ENCODE measurements around the gene NPVF.

The NPVF gene

DNA sequence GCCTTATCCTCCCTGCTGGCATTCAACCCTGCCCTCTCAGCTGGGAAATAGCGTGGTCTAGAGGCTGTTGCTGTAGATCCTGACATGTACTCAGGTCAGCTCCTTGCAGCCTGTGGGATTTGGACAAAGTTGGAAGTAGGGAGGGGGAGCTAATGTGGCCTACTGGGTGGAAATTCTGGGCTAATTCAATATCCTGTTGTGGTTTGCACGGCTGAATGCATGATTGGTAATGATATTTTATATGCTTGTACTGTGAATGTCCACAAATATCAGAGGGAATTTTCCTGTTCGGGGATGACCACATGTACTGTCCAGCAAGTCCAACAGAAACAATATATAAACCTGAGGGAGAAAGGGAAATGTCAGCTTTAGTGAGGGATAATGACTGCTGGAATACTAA lies 22.1 kb upstream of the NPVF start:
- H3K36me3 ChIP-seq (ENCODE audit: control insufficient read depth, insufficient read depth, low read length), result no peaks in the 10 kb centered on the region
- no peak overlapping the region for H3K4me3 ChIP-seq (ENCODE audit: low read length)
- no peaks in the 10 kb centered on the region for H3K9me3 ChIP-seq (ENCODE audit: control insufficient read depth, low read length)
- H3K27me3 ChIP-seq (ENCODE audit: control insufficient read depth, insufficient read depth, low read length), result no peaks in the 10 kb centered on the region
- H3K4me1 ChIP-seq (ENCODE audit: control insufficient read depth, insufficient read depth, low read length), result no peaks in the 10 kb centered on the region
- H3K9ac ChIP-seq (ENCODE audit: low read length), result no peak overlapping the region

DNA sequence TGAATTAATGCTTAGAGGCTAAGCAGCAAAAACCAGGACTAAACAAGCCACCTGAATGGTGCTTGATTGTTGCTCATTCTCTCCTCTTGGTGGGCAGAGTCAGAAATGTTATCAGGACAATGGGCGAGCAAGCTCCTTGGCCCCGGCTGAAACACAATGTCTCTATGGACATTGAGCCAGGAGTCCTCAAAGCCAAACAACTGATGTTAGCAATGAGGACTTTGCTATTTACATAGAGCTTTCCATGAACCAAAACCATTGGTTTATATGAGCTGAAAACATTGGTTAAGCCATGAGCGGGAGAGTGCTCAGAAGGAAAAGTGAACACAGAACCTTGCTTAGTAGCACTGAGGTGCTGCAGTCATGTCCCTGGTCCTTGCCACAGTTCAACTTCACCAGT lies 21.5 kb upstream of the NPVF start:
- Histone ChIP-seq H3K4me3 (ENCODE audit: low read length) (no peak overlapping the region), H3K27me3 (ENCODE audit: control insufficient read depth, insufficient read depth, low read length) (no peaks in the 10 kb centered on the region), H3K9me3 (ENCODE audit: control insufficient read depth, low read length) (no peaks in the 10 kb centered on the region), H3K9ac (ENCODE audit: low read length) (no peak overlapping the region), H3K36me3 (ENCODE audit: control insufficient read depth, insufficient read depth, low read length) (no peaks in the 10 kb centered on the region), H3K4me1 (ENCODE audit: control insufficient read depth, insufficient read depth, low read length) (no peaks in the 10 kb centered on the region)

DNA sequence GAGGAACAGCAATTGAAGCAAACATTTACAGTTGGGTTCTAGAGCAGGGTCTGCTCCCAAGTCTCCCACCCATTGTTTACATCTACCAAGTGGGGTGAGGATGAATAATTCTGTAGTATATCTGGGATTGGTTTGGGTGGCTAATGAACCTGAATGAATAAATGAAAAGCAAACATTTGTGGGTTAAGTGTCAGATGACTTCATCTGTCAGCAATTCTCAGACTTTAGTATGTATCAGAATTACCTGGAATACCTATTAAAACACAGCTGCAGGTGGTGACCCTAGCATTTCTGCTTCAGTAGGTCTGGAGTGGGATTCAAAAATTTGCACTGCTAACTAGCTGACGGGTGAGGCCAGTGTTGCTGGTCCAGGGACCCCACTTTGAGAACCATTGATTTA lies 18.0 kb upstream of the NPVF start:
- Histone ChIP-seq H3K36me3 (ENCODE audit: control insufficient read depth, insufficient read depth, low read length) (no peaks in the 10 kb centered on the region), H3K27me3 (ENCODE audit: control insufficient read depth, insufficient read depth, low read length) (no peaks in the 10 kb centered on the region), H3K4me3 (ENCODE audit: low read length) (no peak overlapping the region), H3K9ac (ENCODE audit: low read length) (no peak overlapping the region), H3K4me1 (ENCODE audit: control insufficient read depth, insufficient read depth, low read length) (no peaks in the 10 kb centered on the region), H3K9me3 (ENCODE audit: control insufficient read depth, low read length) (no peaks in the 10 kb centered on the region)

DNA sequence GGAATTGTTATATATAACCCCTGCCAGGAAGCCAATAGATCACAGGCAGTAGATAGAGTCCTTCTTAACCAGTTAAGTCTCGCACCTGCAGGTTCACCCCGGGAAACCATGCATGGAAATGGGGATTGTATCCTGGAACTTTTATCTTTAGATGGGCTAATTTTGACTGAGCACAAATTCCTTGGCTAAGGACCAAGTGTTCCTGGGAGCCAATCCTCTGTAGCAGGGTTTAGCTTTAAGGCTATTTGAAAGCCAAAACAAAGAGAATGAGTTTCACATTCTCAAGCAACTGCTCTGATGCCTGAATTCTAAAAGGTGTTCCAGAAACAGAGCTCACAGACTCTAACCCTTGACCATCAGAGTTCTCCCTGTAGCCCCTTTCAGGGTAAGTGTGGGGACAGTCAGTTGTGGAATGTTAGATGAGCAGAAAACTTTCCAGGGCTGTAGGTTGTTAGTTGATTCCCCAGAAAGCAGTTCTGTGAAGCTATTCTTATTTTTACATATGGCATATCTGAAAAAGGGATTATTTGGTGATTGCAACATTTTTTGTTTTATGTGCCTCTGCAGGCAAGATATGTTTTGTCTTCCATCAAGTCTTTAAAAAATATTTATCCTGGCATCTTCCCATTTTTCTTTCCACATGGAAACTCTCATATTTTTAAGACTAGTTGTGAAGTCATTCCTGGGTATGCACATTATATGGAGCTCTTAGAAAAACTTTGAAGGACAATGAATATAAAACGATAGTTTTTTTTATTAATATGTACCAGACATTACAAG lies 16.2 kb upstream of the NPVF start:
- H3K4me1 ChIP-seq (ENCODE audit: control insufficient read depth, insufficient read depth, low read length), result no peaks in the 10 kb centered on the region
- H3K27me3 ChIP-seq (ENCODE audit: control insufficient read depth, insufficient read depth, low read length), result no peaks in the 10 kb centered on the region
- no peaks in the 10 kb centered on the region for H3K36me3 ChIP-seq (ENCODE audit: control insufficient read depth, insufficient read depth, low read length)
- no peak overlapping the region for H3K9ac ChIP-seq (ENCODE audit: low read length)
- no peak overlapping the region for H3K4me3 ChIP-seq (ENCODE audit: low read length)
- H3K9me3 ChIP-seq (ENCODE audit: control insufficient read depth, low read length), result no peaks in the 10 kb centered on the region

DNA sequence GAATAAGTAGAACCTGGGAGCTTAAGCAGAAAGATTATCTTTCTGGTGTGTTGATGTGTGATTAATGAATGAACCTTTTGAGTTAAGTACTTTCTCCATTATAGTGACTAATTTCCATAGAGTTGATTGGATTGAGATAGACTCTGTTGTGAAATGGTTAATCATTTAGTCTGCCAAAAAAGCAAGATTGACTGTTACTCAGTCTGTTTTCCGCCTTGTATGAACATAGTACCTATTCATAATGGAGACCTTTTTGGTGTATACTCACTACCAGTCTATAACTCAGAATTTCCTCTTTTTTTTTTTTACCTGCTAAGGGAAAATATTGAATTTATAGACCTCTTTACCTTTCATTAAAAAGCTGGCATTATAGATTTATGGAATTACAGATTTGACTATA lies 14.4 kb upstream of the NPVF start:
- Histone ChIP-seq H3K9me3 (ENCODE audit: control insufficient read depth, low read length) (no peaks in the 10 kb centered on the region), H3K9ac (ENCODE audit: low read length) (no peak overlapping the region), H3K36me3 (ENCODE audit: control insufficient read depth, insufficient read depth, low read length) (no peaks in the 10 kb centered on the region), H3K27me3 (ENCODE audit: control insufficient read depth, insufficient read depth, low read length) (no peaks in the 10 kb centered on the region), H3K4me3 (ENCODE audit: low read length) (no peak overlapping the region), H3K4me1 (ENCODE audit: control insufficient read depth, insufficient read depth, low read length) (no peaks in the 10 kb centered on the region)

DNA sequence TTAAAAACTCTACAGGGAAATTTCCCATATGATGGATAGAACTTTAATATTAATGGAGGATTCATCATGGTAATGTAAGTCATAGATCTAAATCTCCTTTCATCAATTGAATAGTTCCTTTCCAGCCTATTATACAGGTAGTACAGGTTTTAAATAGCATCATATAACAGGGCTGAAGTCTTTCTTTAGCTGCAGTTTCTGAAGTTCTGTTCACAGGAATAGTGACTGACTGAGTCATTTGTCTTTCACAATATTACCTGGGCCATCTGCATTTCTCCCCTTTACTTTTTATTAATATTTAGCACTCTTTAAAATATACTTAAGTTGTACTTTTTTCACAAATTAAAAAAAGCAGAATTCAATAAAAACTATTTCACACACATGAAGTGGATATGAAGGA lies 12.6 kb upstream of the NPVF start:
- H3K36me3 ChIP-seq (ENCODE audit: control insufficient read depth, insufficient read depth, low read length), result no peaks in the 10 kb centered on the region
- H3K9ac ChIP-seq (ENCODE audit: low read length), result no peak overlapping the region
- H3K9me3 ChIP-seq (ENCODE audit: control insufficient read depth, low read length), result no peaks in the 10 kb centered on the region
- no peaks in the 10 kb centered on the region for H3K27me3 ChIP-seq (ENCODE audit: control insufficient read depth, insufficient read depth, low read length)
- no peaks in the 10 kb centered on the region for H3K4me1 ChIP-seq (ENCODE audit: control insufficient read depth, insufficient read depth, low read length)
- no peak overlapping the region for H3K4me3 ChIP-seq (ENCODE audit: low read length)

DNA sequence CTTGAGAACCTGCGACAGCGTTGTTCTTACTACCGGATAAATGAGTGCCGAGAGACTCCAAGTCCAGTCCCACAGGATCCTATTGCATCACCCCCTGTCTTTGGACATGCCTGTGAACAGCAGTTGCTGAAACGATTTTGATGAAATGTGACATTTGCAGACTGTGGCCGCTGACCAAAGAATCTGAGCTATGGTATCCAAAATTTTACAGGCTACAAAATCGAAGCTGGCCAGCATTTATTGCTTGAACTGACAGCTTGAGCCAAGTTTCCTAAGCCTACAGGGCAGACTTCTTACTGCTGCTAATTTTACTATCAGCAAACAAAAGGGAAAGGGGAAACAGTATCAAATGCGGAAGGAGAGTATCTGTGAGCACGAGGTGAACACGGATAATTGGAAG lies 12.1 kb upstream of the NPVF start:
- Histone ChIP-seq H3K36me3 (ENCODE audit: control insufficient read depth, insufficient read depth, low read length) (no peaks in the 10 kb centered on the region), H3K4me3 (ENCODE audit: low read length) (no peak overlapping the region), H3K4me1 (ENCODE audit: control insufficient read depth, insufficient read depth, low read length) (no peaks in the 10 kb centered on the region), H3K9me3 (ENCODE audit: control insufficient read depth, low read length) (no peaks in the 10 kb centered on the region), H3K27me3 (ENCODE audit: control insufficient read depth, insufficient read depth, low read length) (no peaks in the 10 kb centered on the region), H3K9ac (ENCODE audit: low read length) (no peak overlapping the region)

DNA sequence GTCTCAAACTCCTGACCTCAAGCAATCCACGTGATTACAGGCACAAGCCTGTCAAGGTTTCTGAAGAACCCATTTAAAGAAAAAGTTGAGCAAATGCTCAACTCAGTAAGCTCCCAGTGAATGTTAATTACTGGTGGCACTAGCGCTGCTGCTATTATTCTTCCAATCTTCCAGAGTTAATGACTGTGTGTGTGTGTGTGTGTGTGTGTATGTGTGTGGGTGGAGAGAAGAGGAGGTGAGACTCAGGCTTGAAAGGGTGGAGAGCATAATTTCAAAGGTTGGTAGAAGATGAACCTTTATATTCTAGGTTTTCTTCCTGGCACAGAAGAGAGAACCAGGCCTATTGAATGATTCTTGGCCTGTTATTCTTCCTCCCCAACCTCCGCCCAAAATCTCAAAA lies 11.6 kb upstream of the NPVF start:
- H3K4me1 ChIP-seq (ENCODE audit: control insufficient read depth, insufficient read depth, low read length), result no peaks in the 10 kb centered on the region
- no peak overlapping the region for H3K4me3 ChIP-seq (ENCODE audit: low read length)
- H3K36me3 ChIP-seq (ENCODE audit: control insufficient read depth, insufficient read depth, low read length), result no peaks in the 10 kb centered on the region
- no peaks in the 10 kb centered on the region for H3K9me3 ChIP-seq (ENCODE audit: control insufficient read depth, low read length)
- H3K9ac ChIP-seq (ENCODE audit: low read length), result no peak overlapping the region
- no peaks in the 10 kb centered on the region for H3K27me3 ChIP-seq (ENCODE audit: control insufficient read depth, insufficient read depth, low read length)

DNA sequence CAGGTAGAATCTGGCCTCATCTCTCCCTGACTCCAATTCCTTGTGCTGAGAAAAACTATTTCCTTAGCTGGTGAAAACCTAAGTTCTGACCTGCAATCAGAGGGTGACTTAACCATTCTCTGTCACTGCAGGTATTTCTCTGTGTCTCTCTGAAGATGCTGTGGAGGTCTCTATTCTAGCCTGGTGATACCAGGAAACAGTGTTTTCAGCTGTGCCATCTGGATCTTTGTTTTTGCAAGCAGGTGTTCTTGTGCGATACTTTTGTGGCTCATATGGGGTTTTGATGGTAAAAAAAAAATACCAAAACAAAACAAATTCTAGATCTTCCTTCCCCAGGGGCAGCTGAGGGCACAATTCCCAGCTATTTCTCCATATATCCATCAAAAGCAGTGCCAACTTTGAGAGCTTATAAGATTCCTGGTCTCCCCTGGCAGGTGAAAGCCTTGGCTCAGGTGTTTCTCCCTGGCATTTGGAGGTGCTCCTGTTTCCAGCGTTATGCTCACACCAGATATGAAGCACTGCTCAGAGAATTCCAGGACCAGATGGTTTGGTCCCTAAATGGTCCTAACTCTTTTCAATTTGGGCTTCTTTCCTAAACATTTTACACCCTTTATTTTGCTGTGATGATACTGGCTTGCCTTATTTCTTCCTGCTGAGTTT lies 9.9 kb upstream of the NPVF start:
- no peak overlapping the region for H3K4me3 ChIP-seq (ENCODE audit: low read length)
- H3K9me3 ChIP-seq (ENCODE audit: control insufficient read depth, low read length), result no peaks in the 10 kb centered on the region
- H3K4me1 ChIP-seq (ENCODE audit: control insufficient read depth, insufficient read depth, low read length), result no peaks in the 10 kb centered on the region
- H3K36me3 ChIP-seq (ENCODE audit: control insufficient read depth, insufficient read depth, low read length), result no peaks in the 10 kb centered on the region
- H3K9ac ChIP-seq (ENCODE audit: low read length), result no peak overlapping the region
- no peaks in the 10 kb centered on the region for H3K27me3 ChIP-seq (ENCODE audit: control insufficient read depth, insufficient read depth, low read length)

DNA sequence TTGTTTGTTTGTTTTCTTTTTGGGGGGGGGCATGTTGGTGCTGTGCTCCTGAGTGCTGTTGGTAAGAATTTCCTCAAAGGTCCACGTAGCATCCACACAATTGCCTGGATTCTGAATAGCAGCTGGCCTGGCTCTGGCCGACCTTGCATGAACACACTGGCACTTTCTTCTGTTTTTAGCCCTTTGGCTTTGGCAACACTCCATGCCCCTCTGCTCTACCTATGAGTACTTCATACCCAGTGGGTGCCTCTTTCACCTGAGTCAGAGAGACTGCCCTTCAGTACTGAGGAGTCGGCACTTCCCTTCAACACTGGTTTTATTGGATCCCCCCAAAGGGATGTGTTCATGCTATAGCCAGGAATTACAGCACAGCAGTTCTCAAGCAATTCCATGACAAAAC lies 7.2 kb upstream of the NPVF start:
- Histone ChIP-seq H3K27me3 (ENCODE audit: control insufficient read depth, insufficient read depth, low read length) (no peaks in the 10 kb centered on the region), H3K9me3 (ENCODE audit: control insufficient read depth, low read length) (no peaks in the 10 kb centered on the region), H3K4me1 (ENCODE audit: control insufficient read depth, insufficient read depth, low read length) (no peaks in the 10 kb centered on the region), H3K9ac (ENCODE audit: low read length) (no peak overlapping the region), H3K36me3 (ENCODE audit: control insufficient read depth, insufficient read depth, low read length) (no peaks in the 10 kb centered on the region), H3K4me3 (ENCODE audit: low read length) (no peak overlapping the region)

DNA sequence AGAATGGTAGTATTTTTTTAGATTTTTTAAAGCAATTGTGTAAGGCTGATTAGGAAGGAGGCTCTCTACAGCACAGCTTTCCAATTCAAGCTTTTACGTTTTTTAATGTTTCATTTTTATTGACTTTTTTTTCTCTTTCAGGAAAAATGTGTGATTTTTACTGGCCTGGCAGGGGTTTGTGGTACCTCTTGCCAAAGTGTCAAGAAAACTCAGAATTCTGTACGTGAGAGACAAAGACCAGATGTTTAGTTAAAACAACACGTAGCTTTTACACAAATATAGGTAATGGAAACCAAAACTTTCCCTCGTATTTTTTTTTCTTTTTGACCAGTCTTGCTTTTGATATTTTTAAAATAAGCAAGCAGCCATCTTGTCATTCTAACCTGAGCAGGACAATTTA lies 6.0 kb upstream of the NPVF start:
- Histone ChIP-seq H3K9me3 (ENCODE audit: control insufficient read depth, low read length) (no peaks in the 10 kb centered on the region), H3K4me3 (ENCODE audit: low read length) (no peak overlapping the region), H3K27me3 (ENCODE audit: control insufficient read depth, insufficient read depth, low read length) (no peaks in the 10 kb centered on the region), H3K9ac (ENCODE audit: low read length) (no peak overlapping the region), H3K4me1 (ENCODE audit: control insufficient read depth, insufficient read depth, low read length) (no peaks in the 10 kb centered on the region), H3K36me3 (ENCODE audit: control insufficient read depth, insufficient read depth, low read length) (no peaks in the 10 kb centered on the region)

DNA sequence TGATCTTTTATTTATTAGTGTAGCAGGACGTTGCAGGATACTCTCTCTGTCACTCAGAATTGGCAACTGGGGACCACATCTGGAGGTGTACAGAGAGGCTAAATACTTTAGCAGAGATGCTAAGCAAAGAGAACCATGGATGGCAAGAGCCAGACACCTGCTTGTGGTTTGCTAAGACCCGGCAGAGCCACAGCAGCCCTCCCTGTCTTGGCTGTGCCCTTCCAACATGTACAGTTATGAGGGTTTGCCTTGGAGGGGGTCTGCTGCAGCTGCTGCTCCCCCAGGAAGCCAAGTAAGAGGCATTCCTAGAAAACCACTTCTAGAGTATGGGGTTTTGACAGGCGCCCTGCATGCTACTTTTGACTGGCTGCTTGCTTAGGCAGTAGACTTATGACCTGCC lies 5.1 kb downstream of the NPVF start:
- Histone ChIP-seq H3K36me3 (ENCODE audit: control insufficient read depth, insufficient read depth, low read length) (no peaks in the 10 kb centered on the region), H3K27me3 (ENCODE audit: control insufficient read depth, insufficient read depth, low read length) (no peaks in the 10 kb centered on the region)

More for the DNA sequence above, 5.1 kb downstream of the NPVF start:
- no peaks in the 10 kb centered on the region for H3K9me3 ChIP-seq (ENCODE audit: control insufficient read depth, low read length)
- no peak overlapping the region for H3K4me3 ChIP-seq (ENCODE audit: low read length)
- H3K4me1 ChIP-seq (ENCODE audit: control insufficient read depth, insufficient read depth, low read length), result no peaks in the 10 kb centered on the region
- no peak overlapping the region for H3K9ac ChIP-seq (ENCODE audit: low read length)
